ENCODE data around the gene UBE2E2.

DNA sequence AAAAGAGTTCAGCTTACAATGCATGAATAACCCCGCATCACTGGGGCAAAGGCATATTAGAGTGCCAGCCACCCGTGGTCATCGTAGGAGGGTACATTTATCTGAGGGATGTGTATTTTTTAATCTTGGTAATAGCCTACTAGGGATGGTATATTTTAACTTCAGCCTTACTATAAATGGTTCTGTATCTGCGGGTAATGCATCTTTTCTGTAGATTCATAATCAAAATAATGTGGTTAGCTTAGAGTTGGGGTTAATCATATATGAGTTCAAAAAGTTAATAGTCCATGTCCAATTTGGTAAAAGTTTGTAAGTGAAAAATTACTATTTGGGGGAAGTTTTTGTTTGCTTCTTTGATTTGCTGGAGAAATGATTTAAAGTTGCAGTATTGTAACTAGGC, 339.0 kb downstream of the UBE2E2 start:
- TF ChIP-seq, protein P1, sequence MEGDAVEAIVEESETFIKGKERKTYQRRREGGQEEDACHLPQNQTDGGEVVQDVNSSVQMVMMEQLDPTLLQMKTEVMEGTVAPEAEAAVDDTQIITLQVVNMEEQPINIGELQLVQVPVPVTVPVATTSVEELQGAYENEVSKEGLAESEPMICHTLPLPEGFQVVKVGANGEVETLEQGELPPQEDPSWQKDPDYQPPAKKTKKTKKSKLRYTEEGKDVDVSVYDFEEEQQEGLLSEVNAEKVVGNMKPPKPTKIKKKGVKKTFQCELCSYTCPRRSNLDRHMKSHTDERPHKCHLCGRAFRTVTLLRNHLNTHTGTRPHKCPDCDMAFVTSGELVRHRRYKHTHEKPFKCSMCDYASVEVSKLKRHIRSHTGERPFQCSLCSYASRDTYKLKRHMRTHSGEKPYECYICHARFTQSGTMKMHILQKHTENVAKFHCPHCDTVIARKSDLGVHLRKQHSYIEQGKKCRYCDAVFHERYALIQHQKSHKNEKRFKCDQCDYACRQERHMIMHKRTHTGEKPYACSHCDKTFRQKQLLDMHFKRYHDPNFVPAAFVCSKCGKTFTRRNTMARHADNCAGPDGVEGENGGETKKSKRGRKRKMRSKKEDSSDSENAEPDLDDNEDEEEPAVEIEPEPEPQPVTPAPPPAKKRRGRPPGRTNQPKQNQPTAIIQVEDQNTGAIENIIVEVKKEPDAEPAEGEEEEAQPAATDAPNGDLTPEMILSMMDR (conservative IDR thresholded peaks at IDR 0.05 in 1 of 2, IDR thresholded peaks at IDR 0.05 in 1 of 2; ENCODE audit: extremely low read depth in 1 of 2, insufficient read depth in 1 of 2, low read depth in 1 of 2, low read length in 2 of 2): no peak
- TF ChIP-seq EZH2 (IDR thresholded peaks at IDR 0.05; ENCODE audit: borderline replicate concordance, low read length): no peak
